Measurements from ENCODE around the gene GLYAT.
"Not testable (repeated sequence)": the region's sequence is repeated elsewhere in the genome, so short reads cannot be mapped to it uniquely, and the experiment has no call there.

GLYAT gene

DNA sequence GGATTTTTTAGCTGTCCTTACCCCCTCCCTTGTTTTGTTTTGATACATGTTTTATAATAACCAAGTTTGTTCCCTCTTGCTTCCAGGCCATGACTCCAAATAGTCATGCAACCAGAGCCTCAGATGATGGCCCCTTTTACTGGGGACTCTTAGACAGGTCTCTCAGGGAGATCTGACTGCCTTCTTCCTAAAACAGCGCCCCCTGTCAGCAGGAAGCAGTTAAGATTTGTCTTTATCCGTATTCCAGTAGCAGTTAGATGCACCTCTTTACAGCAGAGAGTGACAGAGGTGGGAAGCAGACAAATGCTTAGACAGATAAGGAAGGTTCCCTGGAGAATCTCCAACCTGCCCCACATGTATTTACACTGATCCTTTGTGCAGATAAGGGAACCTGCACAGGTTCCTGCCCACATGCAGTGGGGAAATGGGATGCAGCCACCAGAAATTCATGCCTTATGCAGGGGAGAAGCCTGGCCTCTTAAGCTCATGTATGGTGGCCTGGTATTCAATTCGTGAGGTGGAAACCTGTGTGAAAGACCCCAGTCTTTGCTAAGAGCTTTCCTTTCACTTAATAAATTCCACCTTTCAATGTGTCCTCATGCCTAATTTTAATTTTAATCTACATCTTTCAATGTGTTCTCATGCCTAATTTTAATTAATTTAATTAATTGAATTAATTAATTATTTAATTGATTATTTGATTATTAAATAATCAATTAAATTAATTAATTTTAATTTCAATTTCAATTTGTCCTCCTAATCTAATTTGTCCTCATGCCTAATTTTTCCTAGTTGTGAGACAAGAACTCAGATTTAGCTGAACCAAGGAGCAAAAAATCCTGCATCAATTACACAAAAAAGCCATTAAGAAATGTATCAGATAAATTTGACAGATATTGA is 11.5 kb upstream of the GLYAT start:
- DNase-seq (no peak), ATAC-seq (no peak)

DNA sequence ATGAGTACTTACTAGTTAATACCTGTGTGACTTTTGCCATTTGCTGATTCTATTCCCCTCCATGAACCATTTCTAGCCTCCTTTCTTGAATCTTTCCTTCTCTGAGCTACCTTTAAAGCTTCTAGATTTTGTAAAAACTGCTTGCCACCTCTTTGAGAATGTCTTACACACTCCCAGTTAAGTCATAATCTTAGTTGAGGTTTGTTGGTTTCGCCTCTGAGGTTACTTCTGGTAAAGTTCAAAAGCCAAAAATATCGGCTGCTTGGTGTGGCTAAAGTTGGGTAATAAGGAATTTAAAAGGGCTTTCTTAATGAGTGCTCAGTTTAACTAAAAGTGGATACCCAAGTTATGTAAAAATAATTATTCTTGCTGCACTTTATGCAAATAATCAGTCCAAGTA is 10.4 kb upstream of the GLYAT start:
- DNase-seq: no peak
- no peak for ATAC-seq

DNA sequence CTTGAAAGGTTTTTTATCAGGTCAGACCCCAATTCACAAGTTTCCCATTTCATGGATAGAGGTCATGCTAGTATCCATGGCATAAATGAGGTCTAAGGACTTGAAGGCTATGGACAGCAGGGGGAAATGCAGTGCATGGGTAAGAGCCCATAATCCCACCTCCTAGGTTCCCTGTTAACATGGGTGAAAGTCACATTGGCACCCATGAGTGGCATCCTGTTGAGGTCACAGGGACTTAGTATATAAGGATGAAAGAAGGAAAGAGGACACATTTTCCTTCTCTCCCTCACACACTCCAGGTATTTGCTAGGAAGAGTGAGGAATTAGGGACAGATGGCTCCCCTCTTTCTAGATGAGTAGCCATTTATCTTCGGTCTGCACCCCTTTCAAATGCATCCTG is 9.4 kb upstream of the GLYAT start:
- DNase-seq: no peak
- no peak for ATAC-seq

DNA sequence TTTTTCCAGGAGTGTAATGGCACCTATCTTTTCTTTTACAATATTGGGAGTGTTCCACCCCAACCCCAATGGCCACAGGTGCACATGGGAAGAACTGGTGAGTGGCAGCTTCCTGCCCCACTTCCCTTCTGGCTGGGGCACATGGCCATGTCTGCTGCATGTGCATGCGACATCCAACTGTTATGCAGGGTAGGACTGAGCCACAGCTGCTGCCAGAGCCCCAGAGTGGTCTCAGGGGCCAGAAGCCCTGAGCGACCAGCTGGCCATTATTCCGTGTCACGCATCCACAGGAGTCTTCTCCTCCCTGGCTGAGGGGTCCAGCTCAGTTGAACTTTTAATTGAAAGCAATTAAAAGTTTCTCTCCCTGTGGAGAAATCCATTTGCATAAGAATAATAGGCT is 8.7 kb upstream of the GLYAT start:
- DNase-seq: no peak
- ATAC-seq: no peak

DNA sequence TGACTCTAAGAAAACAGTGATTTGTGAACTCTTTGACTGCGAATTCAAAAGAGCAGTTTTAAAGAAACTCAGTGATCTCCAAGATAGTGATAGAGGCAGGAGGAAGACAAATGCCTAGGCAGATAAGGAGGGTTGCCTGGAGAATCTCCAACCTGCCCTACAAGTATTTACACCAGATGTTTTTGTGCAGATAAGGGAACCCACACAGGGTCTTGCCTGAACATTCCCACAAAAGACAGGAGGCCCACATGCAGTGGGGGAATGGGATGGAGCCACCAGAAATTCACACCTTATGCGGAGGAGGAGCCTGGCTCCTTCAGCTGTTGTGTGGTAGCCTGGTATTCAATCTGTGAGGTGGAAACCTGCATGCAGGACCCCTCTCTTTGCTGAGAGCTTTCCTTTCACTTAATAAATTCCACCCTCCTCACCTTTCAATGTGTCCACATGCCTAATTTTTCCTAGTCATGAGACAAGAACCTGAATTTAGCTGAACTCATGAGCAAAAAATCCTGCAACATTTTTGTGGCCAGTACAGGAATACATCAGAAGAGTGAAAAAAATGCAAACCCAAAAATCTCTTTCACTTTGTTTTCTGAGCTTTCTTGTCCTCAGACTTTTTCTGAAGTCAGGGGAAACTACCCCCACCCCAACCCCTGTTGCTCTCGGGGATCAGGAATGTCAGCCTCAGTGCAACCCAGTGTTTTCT is 8.1 kb upstream of the GLYAT start:
- DNase-seq (no peak), ATAC-seq (no peak)

DNA sequence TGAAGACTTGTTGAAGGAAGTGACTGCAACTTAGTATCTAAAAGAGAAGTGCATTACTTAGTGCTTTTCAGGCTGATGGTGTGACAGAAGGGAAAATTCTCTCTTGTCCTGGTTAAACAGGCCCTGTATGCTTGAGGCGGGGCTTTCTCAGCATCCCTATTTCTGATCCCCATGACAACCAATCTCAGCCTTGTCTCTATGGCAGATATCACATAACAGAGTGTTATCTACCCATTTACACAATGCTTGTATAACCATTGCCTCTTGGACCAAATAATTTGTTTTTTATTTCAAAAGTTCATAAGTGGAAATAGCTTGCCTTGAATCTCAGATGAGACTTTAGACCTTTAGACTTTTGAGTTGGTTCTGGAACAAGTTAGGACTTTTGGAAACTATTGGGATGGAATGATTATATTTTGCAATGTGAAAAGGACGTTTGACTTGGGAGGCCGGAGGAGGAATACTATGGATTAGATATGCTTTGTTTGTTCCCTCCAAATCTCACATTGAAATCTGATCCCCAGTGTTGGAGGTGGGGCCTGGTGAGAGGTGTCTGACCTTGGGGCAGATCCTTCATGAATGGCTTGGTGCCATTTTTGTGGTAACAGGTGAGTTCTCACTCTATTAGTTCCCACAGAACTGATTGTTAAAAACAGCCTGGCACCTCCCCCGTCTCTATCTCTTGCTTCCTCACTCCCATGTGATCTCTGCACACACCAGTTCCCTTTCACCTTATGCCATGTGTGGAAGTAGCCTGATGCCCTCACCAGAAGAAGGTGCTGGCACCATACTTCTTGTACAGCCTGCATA is 3.1 kb upstream of the GLYAT start:
- ATAC-seq (no peak), DNase-seq (no peak)

DNA sequence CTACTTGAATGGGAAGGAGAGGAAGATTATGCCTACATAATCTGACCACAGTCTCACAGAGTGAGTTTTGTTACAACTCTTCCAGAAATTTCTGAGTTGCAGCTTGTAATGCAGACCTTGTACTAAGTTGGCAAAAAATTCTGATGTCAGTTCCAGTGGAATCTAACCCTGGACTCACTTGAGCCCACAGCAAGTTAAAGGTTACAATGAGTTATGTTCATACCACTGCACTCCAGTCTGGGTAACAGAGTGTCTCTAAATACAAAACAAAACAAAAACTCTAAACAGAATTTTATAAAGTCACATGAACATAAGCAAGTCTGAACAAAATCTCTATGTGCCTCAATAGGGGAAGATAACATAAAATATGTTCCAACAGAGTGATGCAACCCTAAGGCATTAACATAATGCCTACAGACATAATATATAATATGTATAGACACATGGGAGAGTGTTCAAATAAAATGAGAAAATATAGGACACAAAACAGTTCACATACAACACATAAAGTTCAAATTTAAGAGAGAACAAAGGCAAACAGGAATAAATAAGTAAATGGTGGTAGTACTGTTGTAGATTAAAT is 1.1 kb downstream of the GLYAT start:
- ATAC-seq: no peak
- no peak for DNase-seq

DNA sequence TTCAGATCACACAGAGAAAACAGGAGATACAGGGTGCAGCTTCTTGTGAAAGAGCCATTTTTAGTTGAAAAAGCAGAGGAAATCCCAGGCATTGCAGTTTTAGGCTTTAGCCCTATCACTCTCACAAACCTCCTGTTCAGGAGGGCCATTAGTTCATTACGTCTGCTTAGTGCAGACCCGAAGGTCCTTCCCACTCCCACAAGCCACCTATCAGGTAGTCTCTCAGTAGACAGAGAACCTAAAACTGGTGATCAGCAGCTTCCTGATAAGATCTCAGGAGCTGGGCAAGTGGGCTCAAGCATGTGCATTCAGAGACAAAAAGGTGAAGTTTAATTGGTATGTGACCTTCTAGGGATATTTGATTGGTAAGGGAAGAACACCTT is 4.3 kb downstream of the GLYAT start:
- ATAC-seq: no peak
- no peak for DNase-seq

DNA sequence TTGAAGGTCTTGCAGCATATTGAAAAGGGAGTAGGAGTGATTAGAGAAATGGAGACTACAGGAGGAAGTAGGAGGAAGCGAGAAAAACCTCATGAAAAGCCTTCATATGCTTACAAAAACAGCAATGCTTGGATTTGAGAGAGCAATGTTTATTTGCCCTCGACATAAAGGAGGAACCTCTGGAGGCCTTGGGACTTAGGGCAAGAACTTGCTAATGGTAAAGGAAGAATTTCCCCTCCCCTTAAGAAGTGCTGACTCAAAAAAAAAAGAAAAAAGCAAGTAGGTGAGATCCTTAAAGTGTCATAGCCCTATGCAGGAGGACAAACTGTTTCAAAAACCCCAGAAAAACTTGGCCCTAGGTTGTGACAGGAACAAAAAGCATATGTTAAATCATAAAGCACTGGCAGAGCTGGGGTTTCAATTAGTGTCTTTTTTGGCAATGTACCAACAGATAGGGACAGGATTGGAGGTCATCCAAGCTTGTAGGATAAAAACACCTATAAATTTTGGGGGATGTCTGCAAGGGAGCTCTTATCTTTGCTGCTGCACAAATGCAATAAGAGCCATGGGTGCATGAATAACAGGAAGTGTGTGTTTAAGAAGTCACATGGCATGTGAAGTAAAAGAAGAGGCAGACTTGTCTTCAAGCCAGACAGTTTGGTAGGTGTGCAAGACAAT is 4.9 kb downstream of the GLYAT start:
- ATAC-seq (no peak), DNase-seq (no peak)

DNA sequence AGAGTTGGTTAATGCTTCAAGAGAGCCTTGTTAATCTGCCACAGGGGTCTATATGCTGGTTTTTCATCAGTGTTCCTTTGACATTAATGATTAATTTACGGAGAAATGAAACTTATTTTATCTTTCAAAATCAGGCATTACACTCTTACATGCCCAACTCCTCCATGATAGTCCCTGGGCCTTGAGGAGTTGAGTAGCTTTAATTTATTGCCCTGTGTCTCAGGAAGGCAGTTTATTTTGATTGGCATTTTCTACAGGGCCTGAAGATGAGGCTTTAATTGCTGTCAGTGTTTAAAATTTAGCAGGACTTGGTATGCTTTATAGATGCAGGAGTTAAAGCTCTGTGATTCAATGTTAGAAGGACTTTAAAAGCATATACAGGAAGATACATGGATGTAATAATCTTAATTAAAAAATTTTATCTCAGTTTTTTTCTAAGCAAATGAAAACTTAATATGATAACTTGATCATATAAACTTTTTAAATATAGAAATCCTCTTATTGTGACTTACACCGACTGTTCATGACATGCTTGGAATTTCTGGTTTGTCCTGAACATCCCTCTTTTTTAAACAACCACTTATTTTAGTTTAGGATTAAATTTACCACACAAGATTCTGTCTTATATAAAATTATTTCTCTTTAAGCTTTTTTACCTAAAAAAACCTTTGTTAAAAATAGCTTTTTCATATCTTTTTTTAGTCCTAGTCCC is 12.2 kb downstream of the GLYAT start:
- DNase-seq (no peak), ATAC-seq (no peak)

DNA sequence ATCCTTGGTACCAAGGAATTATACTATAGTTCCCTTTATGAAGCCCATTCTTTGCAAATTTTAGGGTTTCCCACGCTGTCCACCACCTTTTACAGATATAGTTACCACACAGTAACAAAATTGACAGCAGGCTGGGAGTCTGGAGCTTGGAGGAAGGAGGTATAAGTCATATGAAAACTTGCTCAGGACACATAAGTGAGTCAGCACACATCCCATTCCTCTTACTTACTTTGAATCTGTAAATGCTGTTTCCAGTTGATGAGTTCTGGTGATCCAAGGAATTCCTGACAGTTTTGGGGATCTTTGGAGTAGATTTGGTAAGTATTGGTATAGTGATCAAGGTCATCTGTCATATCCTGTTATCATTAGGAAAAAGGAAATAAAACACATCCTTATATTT is 19.2 kb downstream of the GLYAT start:
- DNase-seq: no peak
- no peak for ATAC-seq

DNA sequence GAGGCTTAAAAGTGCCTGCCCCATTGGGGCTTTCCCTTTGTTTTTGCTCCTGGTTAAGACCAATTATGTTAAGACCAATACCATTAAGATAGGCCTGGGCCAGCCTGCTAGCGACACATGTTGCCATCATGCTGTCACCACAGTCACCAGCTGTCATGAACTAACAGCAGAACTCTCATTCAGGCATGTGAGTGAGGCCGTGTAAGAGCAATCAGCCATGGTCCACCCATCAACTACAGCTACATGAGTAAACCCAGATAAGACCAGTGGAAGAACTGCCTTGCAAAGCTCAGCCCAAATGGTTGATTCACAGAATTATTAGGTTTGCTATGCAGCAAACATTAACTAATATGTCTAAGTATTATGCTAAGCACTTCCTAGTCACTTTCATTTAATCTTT is 19.9 kb downstream of the GLYAT start:
- no peak for DNase-seq
- no peak for ATAC-seq

DNA sequence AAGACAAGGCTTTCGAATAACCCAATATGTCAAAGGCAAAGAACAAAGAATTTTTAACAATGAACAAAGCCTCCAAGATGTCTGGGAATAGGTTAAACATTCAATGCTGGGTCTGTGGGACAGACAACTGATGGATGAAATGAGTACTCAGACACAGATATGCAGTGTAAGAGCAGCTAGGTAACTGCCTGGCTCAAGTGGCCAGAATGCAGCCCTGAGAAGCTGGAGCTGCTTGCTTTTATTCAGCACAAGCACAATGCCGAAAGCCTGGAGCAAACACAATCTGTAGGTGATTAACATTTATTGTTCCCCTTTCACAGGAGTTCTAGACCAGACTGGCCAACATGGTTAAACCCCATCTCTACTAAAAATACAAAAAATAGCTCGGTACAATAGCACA is 24.0 kb downstream of the GLYAT start:
- no peak for DNase-seq

DNA sequence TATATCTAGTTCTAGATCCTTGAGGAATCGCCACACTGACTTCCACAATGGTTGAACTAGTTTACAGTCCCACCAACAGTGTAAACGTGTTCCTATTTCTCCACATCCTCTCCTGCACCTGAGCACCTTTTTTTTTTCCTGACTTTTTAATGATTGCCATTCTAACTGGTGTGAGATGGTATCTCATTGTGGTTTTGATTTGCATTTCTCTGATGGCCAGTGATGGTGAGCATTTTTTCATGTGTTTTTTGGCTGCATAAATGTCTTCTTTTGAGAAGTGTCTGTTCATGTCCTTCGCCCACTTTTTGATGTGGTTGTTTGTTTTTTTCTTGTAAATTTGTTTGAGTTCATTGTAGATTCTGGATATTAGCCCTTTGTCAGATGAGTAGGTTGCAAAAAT is 34.9 kb downstream of the GLYAT start:
- ATAC-seq, DNase-seq: not testable (repeated sequence)

More for the DNA sequence above, 24.0 kb downstream of the GLYAT start:
- no peak for ATAC-seq

DNA sequence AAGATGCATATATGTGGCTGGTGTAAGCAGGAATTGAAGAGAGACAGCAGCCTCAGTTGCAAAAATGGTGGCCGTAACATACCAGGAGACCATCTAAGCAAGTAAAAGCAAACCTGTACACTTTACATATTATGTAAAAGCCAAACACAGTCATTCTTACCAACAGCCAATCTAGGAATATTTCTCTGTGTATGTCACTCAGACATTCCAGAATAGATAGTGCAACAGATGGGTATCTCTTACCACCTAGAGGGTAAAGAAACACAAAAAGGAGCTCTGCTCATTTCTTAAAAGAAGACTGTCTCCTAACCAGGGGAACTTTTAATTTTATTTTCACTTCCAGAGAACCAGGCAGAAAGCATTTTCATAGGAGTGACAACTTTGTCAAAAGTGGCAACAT is 38.7 kb downstream of the GLYAT start:
- DNase-seq (no peak), ATAC-seq (no peak)

DNA sequence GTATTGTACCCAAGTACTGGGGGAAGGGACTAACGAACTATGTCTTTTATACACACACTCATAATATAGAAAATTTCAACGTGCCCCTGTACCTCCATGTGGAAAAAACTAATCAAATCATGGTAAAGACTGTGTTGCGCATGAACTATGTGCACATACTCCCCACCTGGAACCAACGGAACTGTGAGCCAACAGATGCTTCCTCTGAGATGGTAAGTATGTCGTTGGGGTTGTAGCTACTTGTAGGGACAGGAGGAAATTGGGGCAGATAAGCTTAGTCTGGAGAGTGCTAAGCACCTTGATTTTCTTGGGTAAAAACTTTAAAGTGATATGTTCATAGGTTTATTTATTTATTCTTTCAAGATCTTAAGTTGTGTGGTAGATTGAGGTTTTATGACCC is 40.1 kb downstream of the GLYAT start:
- no peak for ATAC-seq

DNA sequence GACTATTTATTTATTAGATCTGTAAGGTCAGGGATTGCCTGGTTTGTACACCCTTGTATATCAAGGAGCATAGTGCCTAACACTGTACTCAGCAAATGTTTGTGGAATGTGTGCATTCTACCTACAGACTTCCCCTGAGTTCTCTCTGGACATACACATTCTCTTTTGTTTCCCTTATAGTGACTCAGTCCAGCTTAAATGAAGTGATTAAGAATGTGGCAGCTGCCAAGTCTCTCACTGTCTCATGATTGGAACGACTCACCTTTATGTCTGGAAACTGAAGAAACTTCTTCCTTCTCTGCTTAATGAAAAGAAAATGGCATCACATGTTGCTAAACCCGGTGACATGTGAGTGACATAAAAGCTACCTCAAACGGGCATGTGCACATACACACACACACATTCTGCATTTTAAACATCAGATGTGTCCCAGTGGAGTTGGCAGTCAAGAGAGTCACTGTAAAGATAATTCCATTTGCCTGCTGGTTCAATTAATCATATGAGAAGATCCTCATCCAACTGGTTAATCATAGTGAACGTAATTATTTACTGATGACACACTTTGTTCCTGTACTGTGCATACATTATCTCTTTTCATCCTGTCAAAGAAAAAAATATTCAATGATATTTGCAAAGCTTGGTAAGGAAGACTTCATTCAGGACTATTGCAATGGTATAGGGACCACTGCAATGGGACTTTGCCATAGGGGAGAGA is 42.8 kb downstream of the GLYAT start:
- no peak for ATAC-seq
- DNase-seq: no peak

More for the DNA sequence above, 40.1 kb downstream of the GLYAT start:
- DNase-seq: no peak

DNA sequence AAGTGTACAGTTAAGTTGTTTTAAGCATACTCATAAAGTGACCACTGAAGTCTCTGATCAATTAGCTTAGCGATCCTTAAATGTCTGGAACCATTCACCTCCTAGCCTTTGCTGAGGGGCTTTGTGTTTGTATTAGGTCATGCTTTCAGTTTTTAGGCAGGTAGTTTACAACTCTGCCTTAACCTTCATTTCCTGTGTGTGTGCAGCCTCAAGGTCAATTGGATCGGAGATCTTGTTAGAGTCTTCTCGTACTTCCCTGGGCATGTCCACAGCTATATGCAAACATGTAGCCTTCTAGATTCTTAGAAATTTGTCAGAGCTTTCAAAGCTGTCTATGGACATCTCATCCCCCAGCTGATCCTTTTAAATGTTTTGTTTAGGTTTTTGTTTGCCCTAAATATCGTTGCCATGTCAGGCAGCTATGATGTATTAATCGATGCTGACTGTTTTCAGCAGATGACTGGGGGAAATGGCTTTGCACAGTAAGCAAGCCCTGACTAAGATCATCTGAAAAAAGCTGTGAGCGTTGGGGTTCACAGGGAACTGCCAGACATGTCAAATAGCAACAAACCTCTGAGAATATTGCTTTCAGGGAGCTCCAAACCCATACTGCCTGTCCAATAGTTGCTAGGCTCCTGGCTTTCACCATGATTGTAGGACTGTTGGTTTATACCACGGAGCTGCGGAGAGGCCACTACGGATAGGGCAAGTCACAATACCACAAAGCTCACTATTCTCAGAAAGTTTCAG is 45.6 kb downstream of the GLYAT start:
- DNase-seq (no peak), ATAC-seq (peak; percentile 40)

DNA sequence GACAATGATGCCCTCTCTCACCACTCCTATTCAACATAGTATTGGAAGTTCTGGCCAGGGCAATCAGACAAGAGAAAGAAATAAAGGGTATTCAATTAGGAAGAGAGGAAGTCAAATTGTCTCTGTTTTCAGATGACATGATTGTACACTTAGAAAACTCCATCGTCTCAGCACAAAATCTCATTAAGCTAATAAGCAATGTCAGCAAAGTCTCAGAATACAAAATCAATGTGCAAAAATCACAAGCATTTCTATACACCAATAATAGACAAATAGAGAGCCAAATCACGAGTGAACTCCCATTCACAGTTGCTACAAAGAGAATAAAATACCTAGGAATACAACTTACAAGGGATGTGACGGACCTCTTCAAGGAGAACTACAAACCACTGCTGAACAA is 49.1 kb downstream of the GLYAT start:
- DNase-seq, ATAC-seq: not testable (repeated sequence)

DNA sequence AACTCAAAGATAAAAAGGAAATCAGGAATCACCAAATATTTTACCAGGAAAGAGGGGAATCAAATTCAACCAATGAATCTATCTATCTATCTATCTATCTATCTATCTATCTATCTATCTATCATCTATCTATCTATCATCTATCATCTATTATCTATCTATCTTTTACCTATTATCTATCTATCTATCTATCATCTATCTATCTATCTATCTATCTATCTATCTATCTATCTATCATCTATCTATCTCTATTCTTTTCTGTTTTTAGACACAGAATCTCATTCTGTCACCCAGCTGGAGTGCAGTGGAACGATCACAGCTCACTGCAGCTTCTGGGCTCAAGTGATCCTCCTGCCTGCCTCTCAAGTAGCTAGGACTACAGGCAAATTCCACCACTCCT is 54.2 kb downstream of the GLYAT start:
- not testable (repeated sequence) for DNase-seq, ATAC-seq
